B cell (primary cell): ENCODE data around the gene MRPS30. TPM values are rescaled to one million over a fixed set of nuclear protein-coding genes. Genes with fewer than 3 reads are reported as not detected.

Source experiments
- ATAC-seq: fragments of 200-7000 bp; cut with Tn5 transposase; one replicate; pipeline ENCODE4 v1.10.0; 2021; ENCODE audit warnings: low read depth, mild to moderate bottlenecking, moderate number of reproducible peaks, moderate library complexity
- CTCF ChIA-PET: fragments of 350-600 bp; sonication (Branson Sonifier 250); formaldehyde crosslinking; loops from one replicate; lab custom pipeline; 2021; ENCODE audit warnings: antibody characterized with exemption, inconsistent platforms; lab: Charles Lee
- POLR2A ChIA-PET: fragments of 350-600 bp; sonication (Branson Sonifier 250); formaldehyde crosslinking; loops from one replicate; lab custom pipeline; 2021; ENCODE audit warnings: antibody characterized with exemption; lab: Charles Lee
- DNase-seq: peaks from one replicate; pipeline ENCODE4 v3.0.0; 2013
- H2AFZ ChIP-seq: 2 replicates; pipeline ENCODE4 v1.6.1; 2012; ENCODE audit warnings: mild to moderate bottlenecking, low read depth, low read length; ENCODE audit not compliant: insufficient read depth, poor library complexity, severe bottlenecking
- H3K27ac ChIP-seq, 2 donors: 1 replicate in 1 of 2; 2 replicates in 1 of 2; pipeline ENCODE4 v1.5.1; 2012 to 2013; ENCODE audit warnings: low read length in 2 of 2, mild to moderate bottlenecking in 2 of 2, moderate library complexity in 1 of 2
- H3K27me3 ChIP-seq, 4 experiments: fragments of 200-600 bp in 1 of 4; sonication (generic) in 1 of 4; replicated peaks in 1 of 4; 1 replicate in 2 of 4; 2 replicates in 2 of 4; pipeline versions ENCODE4 v1.6.1 to v1.7.0; 2013 to 2016; ENCODE audit warnings: low read length in 3 of 4, mild to moderate bottlenecking in 2 of 4, mixed read lengths in 1 of 4, moderate library complexity in 1 of 4; ENCODE audit not compliant: insufficient read depth in 4 of 4, control insufficient read depth in 3 of 4; ENCODE audit errors: control extremely low read depth in 1 of 4
- H3K36me3 ChIP-seq, 2 experiments: replicated peaks in 1 of 2; 1 replicate in 1 of 2; 2 replicates in 1 of 2; pipeline versions ENCODE4 v1.6.1 to v1.7.1; 2013; ENCODE audit warnings: low read length in 1 of 2; ENCODE audit not compliant: insufficient read depth in 2 of 2, control insufficient read depth in 1 of 2; ENCODE audit errors: control extremely low read depth in 1 of 2, extremely low read depth in 1 of 2
- H3K4me1 ChIP-seq, 2 donors: fragments of 200-600 bp in 1 of 2; sonication (generic) in 1 of 2; 1 replicate in 1 of 2; 2 replicates in 1 of 2; pipeline versions ENCODE4 v1.5.1 to v1.6.1; 2013 to 2017; ENCODE audit warnings: low read length in 2 of 2; ENCODE audit not compliant: control insufficient read depth in 2 of 2, insufficient read depth in 2 of 2
- H3K4me2 ChIP-seq: replicated peaks from 2 replicates; pipeline ENCODE3; 2012; ENCODE audit warnings: mild to moderate bottlenecking, low read depth, low read length; ENCODE audit not compliant: poor library complexity, severe bottlenecking
- H3K4me3 ChIP-seq, 5 experiments: fragments of 200-600 bp in 1 of 5; sonication (generic) in 1 of 5; 1 replicate in 3 of 5; 2 replicates in 2 of 5; pipeline versions ENCODE4 v1.5.1 to v1.7.0; 2011 to 2016; ENCODE audit warnings: low read length in 4 of 5, mild to moderate bottlenecking in 4 of 5, low read depth in 2 of 5, control low read depth in 1 of 5, moderate library complexity in 1 of 5; ENCODE audit not compliant: insufficient read depth in 1 of 5; ENCODE audit errors: control extremely low read depth in 1 of 5, extremely low read depth in 1 of 5
- H3K79me2 ChIP-seq: fragments of 200-600 bp; sonication (generic); one replicate; pipeline ENCODE4 v1.6.0; 2016; ENCODE audit warnings: low read length; ENCODE audit not compliant: control insufficient read depth, insufficient read depth
- H3K9ac ChIP-seq: fragments of 200-600 bp; sonication (generic); 2 replicates; pipeline ENCODE4 v1.6.1; 2017; ENCODE audit warnings: mild to moderate bottlenecking, low read length, moderate library complexity
- H3K9me3 ChIP-seq, 3 donors: one replicate each; pipeline versions ENCODE4 v1.6.1 to v1.7.1; 2013; ENCODE audit warnings: low read length in 2 of 3; ENCODE audit not compliant: control insufficient read depth in 2 of 3, insufficient read depth in 1 of 3; ENCODE audit errors: control extremely low read depth in 1 of 3
- H4K20me1 ChIP-seq: 2 replicates; pipeline ENCODE4 v1.6.0; 2012; ENCODE audit warnings: mild to moderate bottlenecking, low read length; ENCODE audit not compliant: insufficient read depth, control insufficient read depth, poor library complexity, severe bottlenecking
- H3K27ac Mint-ChIP-seq: one replicate; pipeline ENCODE4 v1.8.0; 2021; ENCODE audit warnings: mixed read lengths
- H3K27me3 Mint-ChIP-seq: one replicate; pipeline ENCODE4 v1.8.0; 2021; ENCODE audit warnings: mixed read lengths
- H3K4me1 Mint-ChIP-seq: one replicate; pipeline ENCODE4 v1.8.0; 2021; ENCODE audit warnings: mixed read lengths
- H3K4me3 Mint-ChIP-seq: one replicate; pipeline ENCODE4 v1.8.0; 2021; ENCODE audit warnings: mixed read lengths
- H3K9me3 Mint-ChIP-seq: one replicate; pipeline ENCODE4 v1.8.0; 2022; ENCODE audit warnings: mixed read lengths; ENCODE audit not compliant: insufficient read depth
- EZH2 ChIP-seq: IDR thresholded peaks from 2 replicates; pipeline ENCODE4 v1.6.1; 2012; ENCODE audit warnings: borderline replicate concordance, low read depth, mild to moderate bottlenecking, moderate library complexity, low read length; ENCODE audit not compliant: insufficient read depth, poor library complexity, severe bottlenecking
- WGBS: methylation state at CpG from one replicate; pipeline ENCODE4 v1.1.5; 2013; ENCODE audit warnings: missing lambda C conversion rate; ENCODE audit not compliant: insufficient coverage; 5-methylcytosine and 5-hydroxymethylcytosine counted together
- intact Hi-C: fragments of 100-400 bp; cut with micrococcal nuclease; formaldehyde crosslinking; loops from one replicate; pipeline ENCODE4 v1.10.0; 2022
- polyA plus RNA-seq: library from polyadenylated mRNA; depleted of rRNA; stranded (reverse); fragments of >200 nt; gene quantifications from 2 replicates; pipeline ENCODE4 v1.2.3, GENCODE V29; 2012
- total RNA-seq, 2 donors: library from RNA; stranded (reverse); fragments of 120-200 nt in 1 of 2; gene quantifications; 1 replicate in 1 of 2; 2 replicates in 1 of 2; pipeline versions ENCODE4 v1.2.3 to v1.2.4, GENCODE V29; 2013 to 2022
- TF ChIP-seq, protein P1 (sequence below): fragments of 200-600 bp; IDR thresholded peaks from one replicate; pipeline ENCODE4 v1.8.0; 2022; ENCODE audit warnings: antibody characterized with exemption, mild to moderate bottlenecking

The MRPS30 gene
- total and polyA plus RNA-seq, 2 donors (not counting 1 experiment from before 2014, with no cell fraction given): 41.8 to 46.1 TPM

GRCh38 chr5:44835693-44836092 is 26.9 kb downstream of the MRPS30 start:
- TF ChIP-seq, protein P1, sequence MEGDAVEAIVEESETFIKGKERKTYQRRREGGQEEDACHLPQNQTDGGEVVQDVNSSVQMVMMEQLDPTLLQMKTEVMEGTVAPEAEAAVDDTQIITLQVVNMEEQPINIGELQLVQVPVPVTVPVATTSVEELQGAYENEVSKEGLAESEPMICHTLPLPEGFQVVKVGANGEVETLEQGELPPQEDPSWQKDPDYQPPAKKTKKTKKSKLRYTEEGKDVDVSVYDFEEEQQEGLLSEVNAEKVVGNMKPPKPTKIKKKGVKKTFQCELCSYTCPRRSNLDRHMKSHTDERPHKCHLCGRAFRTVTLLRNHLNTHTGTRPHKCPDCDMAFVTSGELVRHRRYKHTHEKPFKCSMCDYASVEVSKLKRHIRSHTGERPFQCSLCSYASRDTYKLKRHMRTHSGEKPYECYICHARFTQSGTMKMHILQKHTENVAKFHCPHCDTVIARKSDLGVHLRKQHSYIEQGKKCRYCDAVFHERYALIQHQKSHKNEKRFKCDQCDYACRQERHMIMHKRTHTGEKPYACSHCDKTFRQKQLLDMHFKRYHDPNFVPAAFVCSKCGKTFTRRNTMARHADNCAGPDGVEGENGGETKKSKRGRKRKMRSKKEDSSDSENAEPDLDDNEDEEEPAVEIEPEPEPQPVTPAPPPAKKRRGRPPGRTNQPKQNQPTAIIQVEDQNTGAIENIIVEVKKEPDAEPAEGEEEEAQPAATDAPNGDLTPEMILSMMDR: no peak
- no peak for TF ChIP-seq EZH2
- Mint-ChIP-seq H3K27ac (no peak overlapping the region), H3K27me3 (no peaks in the 10 kb centered on the region), H3K9me3 (peaks cover 10% of the 10 kb centered on the region), H3K4me3 (no peak overlapping the region), H3K4me1 (no peaks in the 10 kb centered on the region)
- H4K20me1 ChIP-seq: no peaks in the 10 kb centered on the region
- H3K27ac ChIP-seq: no peak overlapping the region
- intact Hi-C loops: no loop called here
- 62% methylated on average over 1 of the region's 3 CpGs for WGBS
- H3K4me1 ChIP-seq: no peaks in the 10 kb centered on the region
- peaks cover 0 to 14% (median 8%) of the 10 kb centered on the region in 3 donors for H3K9me3 ChIP-seq
- CTCF ChIA-PET: no interaction called here
- H3K4me3 ChIP-seq: no peak overlapping the region
- DNase-seq (no peak), ATAC-seq (no peak)
- no peak overlapping the region for H3K4me2 ChIP-seq
- H3K27me3 ChIP-seq: no peaks in the 10 kb centered on the region
- H3K79me2 ChIP-seq: no peaks in the 10 kb centered on the region
- H3K9ac ChIP-seq: no peak overlapping the region
- H3K36me3 ChIP-seq: no peaks in the 10 kb centered on the region
- no peak overlapping the region for H2AFZ ChIP-seq
- POLR2A ChIA-PET: no interaction called here

GRCh38 chr5:44839018-44839681 is 30.4 kb downstream of the MRPS30 start:
- no peak overlapping the region for H3K27ac Mint-ChIP-seq
- DNase-seq: no peak
- Histone ChIP-seq H2AFZ (no peak overlapping the region), H3K4me3 (no peak overlapping the region), H3K79me2 (no peaks in the 10 kb centered on the region), H3K4me1 (no peaks in the 10 kb centered on the region), H3K4me2 (no peak overlapping the region), H3K27me3 (no peaks in the 10 kb centered on the region), H3K27ac (no peak overlapping the region), H3K9me3 (peaks cover 0 to 14% (median 8%) of the 10 kb centered on the region in 3 donors), H3K9ac (no peak overlapping the region), H4K20me1 (no peaks in the 10 kb centered on the region), H3K36me3 (no peaks in the 10 kb centered on the region)
- H3K4me1 Mint-ChIP-seq: no peaks in the 10 kb centered on the region
- CTCF ChIA-PET: no interaction called here
- WGBS: 83% methylated on average over 1 of the region's 1 CpG
- H3K9me3 Mint-ChIP-seq: peaks cover 10% of the 10 kb centered on the region
- ATAC-seq: no peak
- no peaks in the 10 kb centered on the region for H3K27me3 Mint-ChIP-seq
- intact Hi-C loops: no loop called here
- no peak overlapping the region for H3K4me3 Mint-ChIP-seq
- TF ChIP-seq, protein P1: no peak
- no peak for TF ChIP-seq EZH2
- POLR2A ChIA-PET: no interaction called here
